ENCODE measurements around the gene SPSB1.

SPSB1 gene

DNA sequence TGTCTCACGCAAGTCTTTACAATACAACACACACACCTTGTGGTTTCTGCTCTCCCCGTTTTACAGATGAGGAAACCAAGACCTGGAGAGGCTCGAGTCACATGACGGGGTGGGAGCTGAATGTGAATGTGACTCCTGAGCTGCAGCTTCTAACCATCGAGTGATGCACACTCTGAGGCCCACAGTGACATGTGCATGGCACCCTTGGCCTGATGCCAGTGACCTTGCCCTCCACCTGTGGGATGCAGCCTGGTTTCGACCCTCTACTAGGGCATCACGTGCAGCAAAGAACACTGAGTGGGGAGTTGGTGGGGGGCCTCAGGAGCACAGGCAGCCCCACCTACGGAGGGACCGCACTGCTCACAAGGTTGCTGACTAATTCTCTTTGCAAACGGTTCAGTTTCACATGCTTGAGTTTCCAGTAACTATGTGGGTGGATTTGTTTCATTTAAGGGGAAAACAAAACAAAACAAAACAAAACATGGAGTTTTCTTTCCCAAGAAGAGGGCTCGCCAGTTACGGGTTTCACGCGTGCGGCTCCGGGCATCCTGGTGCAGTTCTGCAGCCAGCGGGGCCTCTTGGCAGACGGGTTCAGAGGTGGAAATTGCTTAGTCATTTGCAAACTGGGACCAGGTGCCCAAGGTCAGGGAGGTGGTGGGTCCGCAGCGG lies 22.9 kb downstream of the SPSB1 start:
- peak overlapping the region; percentile 95 for H3K27ac Mint-ChIP-seq
- H3K4me1 Mint-ChIP-seq, result peaks cover 29% of the 10 kb centered on the region
- no peaks in the 10 kb centered on the region for H3K9me3 Mint-ChIP-seq
- no peaks in the 10 kb centered on the region for H3K36me3 Mint-ChIP-seq
- H3K27me3 Mint-ChIP-seq, result no peaks in the 10 kb centered on the region
- peak overlapping the region; percentile 6 for H3K4me3 Mint-ChIP-seq

DNA sequence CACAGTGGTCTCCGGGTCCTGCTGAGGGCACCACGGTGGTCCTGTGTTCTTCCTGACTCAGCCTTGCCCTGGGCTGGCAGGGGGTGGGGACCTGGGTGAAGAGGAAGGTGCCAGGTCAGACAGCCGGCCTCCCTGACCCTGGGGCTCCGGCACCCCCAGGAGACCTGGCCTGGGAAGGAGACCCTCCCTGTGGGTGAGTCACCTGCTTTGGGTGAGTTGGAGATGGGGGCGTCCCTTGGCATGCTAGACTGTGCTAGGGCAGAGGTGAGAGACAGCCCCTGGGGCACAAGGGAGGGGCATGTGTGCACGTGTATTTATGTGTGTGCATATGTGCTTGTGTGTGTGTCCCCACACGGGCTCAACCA lies 23.4 kb downstream of the SPSB1 start:
- Mint-ChIP-seq H3K27ac (peak overlapping the region; percentile 95), H3K4me3 (no peak overlapping the region), H3K9me3 (no peaks in the 10 kb centered on the region), H3K27me3 (no peaks in the 10 kb centered on the region), H3K36me3 (no peaks in the 10 kb centered on the region), H3K4me1 (peaks cover 29% of the 10 kb centered on the region)

DNA sequence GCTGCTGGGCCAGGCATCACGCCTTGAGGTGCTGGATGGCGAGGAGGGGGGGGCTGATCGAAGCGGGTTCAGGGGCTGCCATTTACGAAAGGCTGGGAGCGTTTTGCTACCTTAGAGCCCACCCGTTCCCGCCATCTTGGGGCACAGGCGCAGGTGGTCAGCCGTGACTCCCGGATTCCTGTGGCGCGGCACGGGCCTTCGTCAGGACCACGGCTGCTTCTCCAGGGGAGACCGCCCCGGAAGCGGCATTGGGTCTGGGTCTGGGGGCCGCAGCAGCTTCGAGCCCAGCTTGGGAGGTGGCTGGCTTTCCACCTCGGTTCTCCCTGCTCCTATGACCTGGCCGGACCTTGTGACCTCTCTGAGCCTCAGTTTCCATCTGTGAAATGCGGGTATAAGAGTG lies 23.8 kb downstream of the SPSB1 start:
- no peaks in the 10 kb centered on the region for H3K9me3 Mint-ChIP-seq
- peak overlapping the region; percentile 55 for H3K27ac Mint-ChIP-seq
- no peaks in the 10 kb centered on the region for H3K36me3 Mint-ChIP-seq
- H3K27me3 Mint-ChIP-seq, result no peaks in the 10 kb centered on the region
- peaks cover 29% of the 10 kb centered on the region for H3K4me1 Mint-ChIP-seq
- H3K4me3 Mint-ChIP-seq, result no peak overlapping the region

DNA sequence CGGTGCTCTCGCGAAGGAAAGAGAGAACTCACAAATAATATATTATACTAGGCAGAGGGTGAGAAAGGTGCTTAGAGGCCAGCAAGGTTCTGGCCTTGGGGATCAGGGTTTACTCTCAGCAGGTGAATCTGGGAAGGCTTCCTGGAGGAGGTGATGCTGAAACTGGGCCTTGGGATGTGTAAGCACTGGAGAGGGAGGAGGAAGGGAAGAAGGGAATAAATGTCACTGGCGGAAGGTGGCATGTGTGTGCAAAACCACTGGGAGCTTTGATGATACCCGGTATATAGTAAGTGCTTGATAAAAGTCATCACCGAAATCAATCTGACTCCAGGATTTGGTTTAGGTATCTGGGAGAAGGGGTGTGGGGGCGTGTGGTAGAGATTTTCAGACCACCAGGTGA lies 24.4 kb downstream of the SPSB1 start:
- Mint-ChIP-seq H3K27me3 (no peaks in the 10 kb centered on the region), H3K36me3 (no peaks in the 10 kb centered on the region), H3K4me3 (no peak overlapping the region), H3K9me3 (no peaks in the 10 kb centered on the region), H3K4me1 (peaks cover 29% of the 10 kb centered on the region), H3K27ac (no peak overlapping the region)

DNA sequence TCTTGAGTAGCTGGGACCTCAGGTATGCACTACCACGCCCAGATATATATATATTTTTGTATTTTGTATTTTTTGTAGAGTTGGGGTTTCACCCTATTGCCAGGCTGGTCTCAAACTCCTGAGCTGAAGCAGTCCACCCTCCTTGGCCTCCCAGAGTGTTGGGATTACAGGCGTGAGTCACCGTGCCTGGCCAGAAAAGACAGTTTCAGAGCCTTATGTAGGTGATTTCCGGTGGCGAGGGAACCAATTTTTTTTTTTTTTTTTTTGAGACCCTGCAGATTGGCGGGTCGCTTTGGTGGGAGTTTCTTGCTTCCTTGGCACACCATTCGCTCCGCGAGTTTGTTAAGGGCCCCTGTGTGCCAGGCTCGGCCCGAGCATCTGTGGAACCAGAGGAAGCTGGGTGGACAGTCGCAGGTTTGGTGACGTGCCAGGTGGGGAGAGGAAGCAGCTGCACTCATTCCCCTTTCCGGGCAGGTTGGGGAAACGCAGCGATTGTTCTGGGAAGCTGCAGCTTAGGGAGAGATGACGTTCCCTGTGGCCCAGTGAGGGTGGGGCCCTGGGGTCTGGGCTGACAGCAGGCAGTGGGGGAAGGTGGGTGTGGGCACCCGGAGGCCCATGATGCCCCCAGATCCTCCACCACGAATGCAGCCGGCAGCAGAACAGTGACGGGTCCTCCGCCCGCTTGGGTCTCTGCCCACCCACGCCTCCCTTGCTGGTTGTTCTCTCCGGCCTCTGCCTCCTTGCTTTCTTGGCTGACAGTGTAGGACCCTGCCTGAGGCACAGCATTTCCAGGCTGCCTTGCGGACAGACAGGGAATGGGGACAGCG lies 25.1 kb downstream of the SPSB1 start:
- H3K9me3 Mint-ChIP-seq, result no peaks in the 10 kb centered on the region
- H3K4me1 Mint-ChIP-seq, result peaks cover 29% of the 10 kb centered on the region
- no peak overlapping the region for H3K27ac Mint-ChIP-seq
- no peak overlapping the region for H3K4me3 Mint-ChIP-seq
- no peaks in the 10 kb centered on the region for H3K27me3 Mint-ChIP-seq
- no peaks in the 10 kb centered on the region for H3K36me3 Mint-ChIP-seq

DNA sequence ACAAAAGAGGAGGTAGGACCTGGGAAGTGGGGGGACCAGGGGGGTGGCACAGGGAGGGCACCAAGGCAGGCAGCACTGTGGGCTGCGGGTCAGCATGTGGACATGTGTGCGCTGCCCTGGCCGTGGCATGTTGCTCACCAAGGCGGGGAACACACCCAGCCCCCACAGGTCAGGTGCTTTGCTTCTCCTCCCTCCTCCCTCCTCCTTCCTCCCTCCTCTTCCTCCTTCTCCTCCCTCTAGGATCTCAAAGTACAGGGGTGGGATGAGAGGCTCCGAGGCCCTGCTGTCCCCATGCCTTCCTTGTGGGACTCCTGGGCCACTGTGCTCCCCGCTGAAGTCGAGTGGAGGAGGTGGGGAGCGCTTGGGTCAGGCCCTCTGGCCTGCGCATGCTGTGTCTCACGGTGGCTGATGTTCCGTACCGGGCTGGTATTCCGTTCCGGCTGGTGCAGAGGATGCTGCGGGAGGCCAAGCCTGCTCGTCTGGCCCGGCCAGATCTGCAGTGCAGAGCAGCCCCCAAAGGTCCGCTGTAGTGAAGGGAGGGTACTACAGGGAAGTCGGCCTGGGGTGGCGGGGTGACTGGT lies 26.6 kb downstream of the SPSB1 start:
- Mint-ChIP-seq H3K36me3 (no peaks in the 10 kb centered on the region), H3K9me3 (no peaks in the 10 kb centered on the region), H3K4me1 (peaks cover 27% of the 10 kb centered on the region), H3K27ac (no peak overlapping the region), H3K4me3 (no peak overlapping the region), H3K27me3 (no peaks in the 10 kb centered on the region)

DNA sequence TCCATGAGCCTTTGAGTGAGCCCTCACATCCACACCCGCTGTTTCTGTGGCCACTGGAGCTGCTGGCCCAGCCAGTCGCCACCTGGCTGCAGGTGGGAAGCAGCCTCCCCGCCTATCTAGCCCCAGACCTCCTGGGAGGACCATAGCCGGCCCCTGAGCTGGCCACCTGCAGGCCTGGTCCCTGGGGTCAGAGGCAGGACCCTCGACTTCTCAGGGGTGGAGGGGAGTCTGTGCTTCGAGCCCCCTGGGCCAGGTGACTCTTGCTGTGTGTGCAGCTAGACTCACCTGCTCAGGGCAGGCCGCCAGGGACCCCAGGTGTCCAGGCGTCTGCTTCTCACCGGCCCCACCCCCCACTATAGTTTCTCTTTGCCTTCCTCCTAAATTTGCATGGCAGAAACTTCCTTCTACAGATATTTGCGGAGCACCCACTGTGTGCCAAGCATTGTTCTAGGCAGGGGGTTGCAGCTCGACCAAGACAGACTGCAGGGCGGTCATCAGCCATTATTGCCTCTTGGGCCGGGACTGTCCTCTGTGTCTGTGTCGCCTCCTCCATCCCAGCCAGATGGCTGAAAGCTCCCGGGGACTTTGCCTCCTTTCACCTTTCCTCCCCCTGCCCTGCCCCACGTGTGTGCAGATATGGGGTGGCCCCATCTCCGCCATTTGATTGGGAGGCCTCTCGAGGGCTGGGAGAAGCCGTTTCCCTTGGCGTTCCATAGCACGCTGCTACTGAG lies 27.3 kb downstream of the SPSB1 start:
- Mint-ChIP-seq H3K36me3 (no peaks in the 10 kb centered on the region), H3K4me1 (peaks cover 20% of the 10 kb centered on the region), H3K27ac (no peak overlapping the region), H3K9me3 (no peaks in the 10 kb centered on the region), H3K27me3 (no peaks in the 10 kb centered on the region), H3K4me3 (no peak overlapping the region)

DNA sequence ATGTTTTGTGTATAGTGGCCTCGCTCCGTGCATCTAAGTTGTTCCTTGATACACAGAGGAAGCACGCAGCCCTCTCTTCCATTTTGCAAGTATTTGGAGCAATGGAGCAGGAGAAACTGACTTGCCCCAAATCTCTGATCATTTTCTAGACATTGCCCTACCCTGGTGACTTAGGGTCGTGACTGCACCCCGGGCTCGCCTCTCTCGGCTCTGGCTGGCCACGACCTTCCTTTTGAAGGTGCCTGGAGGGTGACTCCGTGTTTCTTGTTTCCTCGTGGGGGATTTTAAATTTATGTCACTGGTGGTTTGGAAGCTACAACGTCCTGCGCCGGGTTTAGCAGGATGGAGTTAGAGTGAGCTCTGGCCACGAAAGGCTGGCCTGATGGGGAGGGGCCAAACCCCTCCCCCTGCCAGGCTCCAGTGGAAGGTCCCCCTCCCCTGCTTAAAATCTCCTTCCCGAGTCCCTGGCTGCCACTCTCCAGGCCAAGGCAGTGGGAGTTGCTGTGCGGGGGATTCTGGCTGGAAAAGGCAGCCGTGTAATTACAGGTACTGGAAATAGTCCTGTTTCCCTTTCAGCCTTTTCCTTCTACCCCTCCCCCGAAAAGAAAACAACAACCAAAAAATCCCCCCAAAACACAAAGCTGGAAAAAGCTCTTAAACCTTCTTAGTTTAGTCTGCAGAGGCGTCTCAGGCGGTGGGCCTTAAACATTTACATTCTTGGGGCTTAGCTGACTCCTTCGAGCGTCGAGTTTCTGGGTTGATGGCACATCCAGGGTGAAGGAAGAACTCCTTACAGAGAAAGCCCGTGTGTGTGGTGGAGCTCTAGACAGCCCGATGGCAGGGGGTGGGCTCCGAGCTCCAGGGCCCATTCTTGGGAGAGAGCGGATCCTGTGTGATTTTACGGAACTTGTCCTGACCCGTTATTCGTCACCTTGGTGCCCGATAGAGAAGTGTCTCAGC lies 28.1 kb downstream of the SPSB1 start:
- H3K27me3 Mint-ChIP-seq, result no peaks in the 10 kb centered on the region
- H3K9me3 Mint-ChIP-seq, result no peaks in the 10 kb centered on the region
- H3K27ac Mint-ChIP-seq, result no peak overlapping the region
- peaks cover 12% of the 10 kb centered on the region for H3K4me1 Mint-ChIP-seq
- no peak overlapping the region for H3K4me3 Mint-ChIP-seq
- no peaks in the 10 kb centered on the region for H3K36me3 Mint-ChIP-seq

DNA sequence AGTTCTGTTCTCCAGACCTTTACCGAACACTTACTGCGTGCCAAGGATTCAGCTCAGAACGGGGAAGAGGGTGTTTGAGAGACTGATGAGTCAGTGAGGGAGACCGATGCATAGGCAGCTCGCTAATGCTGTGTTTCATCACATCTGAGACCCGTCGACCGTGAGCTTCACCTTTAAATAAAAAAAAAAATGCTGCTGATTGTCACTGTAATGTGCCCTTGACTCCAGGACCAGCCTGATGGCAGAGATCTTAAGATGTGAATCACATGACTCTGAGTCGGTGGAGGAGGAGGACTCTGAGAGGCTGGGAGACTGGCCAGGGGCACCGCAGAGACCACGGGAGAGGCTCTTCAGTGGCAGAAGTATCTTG lies 28.8 kb downstream of the SPSB1 start:
- Mint-ChIP-seq H3K36me3 (no peaks in the 10 kb centered on the region), H3K4me1 (peaks cover 6% of the 10 kb centered on the region), H3K9me3 (no peaks in the 10 kb centered on the region), H3K27me3 (no peaks in the 10 kb centered on the region), H3K4me3 (no peak overlapping the region), H3K27ac (no peak overlapping the region)

DNA sequence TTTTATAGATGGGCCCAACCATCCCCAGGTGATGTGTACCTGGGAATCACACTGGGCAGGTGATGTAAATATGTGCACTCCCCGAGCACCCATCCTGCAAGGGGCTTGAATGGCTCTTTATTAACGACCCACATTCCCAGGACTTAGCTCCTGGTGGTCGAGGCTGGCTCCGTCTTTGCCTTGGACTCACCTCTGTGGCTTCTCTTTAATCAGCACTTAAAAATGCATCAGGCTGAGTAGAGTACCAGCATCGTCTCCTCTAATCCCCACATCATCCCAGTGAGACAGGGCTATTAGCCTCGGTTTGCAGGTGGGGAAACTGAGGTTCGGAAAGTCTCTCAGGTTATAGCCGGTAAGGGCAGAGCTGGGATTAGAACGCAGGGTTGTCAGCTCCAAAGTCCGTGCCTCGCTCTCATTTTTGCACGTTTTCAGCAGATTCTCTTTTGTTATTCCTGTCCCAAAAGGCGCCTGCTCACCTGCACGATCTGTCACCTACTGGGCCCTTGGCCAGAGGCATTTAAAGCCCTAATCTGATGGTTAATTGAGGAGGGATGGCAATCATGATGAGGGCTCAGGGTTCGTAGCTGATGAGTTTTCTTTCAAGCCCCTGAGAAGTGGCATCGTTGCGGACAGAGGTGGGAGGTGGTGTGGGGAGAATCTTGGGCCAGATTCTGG lies 29.4 kb downstream of the SPSB1 start:
- Mint-ChIP-seq H3K27ac (no peak overlapping the region), H3K9me3 (no peaks in the 10 kb centered on the region), H3K36me3 (no peaks in the 10 kb centered on the region), H3K27me3 (no peaks in the 10 kb centered on the region), H3K4me1 (peaks cover 3% of the 10 kb centered on the region), H3K4me3 (no peak overlapping the region)

DNA sequence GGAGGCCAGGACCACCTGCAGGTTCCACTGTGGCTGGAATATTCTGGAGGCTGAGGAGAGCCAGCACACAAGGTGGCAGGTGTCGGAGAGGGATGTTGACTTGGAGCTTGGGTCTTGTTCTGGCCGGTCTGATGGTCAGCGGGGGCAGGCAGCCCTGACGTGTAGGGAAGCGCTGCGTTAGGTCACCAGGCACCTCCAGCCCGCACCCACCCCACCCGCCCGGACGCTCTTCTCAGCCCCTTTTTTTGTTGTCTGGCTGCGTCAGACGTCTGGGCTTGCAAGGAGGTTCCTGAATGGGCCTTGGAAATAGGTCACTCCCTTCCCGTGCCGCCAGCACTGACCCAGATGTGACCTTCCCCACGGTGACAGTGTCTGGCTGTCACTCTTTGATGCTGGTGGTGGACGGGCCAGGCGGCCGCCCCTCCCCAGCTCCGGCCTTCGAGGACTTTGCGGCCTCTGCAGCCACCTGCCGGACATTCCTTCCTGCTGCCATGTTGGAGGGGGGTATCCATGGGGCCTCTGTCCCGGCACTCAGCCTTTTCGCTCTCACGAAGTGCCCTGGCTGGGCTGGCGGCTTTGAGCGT lies 30.1 kb downstream of the SPSB1 start:
- Mint-ChIP-seq H3K36me3 (no peaks in the 10 kb centered on the region), H3K4me3 (no peak overlapping the region)

DNA sequence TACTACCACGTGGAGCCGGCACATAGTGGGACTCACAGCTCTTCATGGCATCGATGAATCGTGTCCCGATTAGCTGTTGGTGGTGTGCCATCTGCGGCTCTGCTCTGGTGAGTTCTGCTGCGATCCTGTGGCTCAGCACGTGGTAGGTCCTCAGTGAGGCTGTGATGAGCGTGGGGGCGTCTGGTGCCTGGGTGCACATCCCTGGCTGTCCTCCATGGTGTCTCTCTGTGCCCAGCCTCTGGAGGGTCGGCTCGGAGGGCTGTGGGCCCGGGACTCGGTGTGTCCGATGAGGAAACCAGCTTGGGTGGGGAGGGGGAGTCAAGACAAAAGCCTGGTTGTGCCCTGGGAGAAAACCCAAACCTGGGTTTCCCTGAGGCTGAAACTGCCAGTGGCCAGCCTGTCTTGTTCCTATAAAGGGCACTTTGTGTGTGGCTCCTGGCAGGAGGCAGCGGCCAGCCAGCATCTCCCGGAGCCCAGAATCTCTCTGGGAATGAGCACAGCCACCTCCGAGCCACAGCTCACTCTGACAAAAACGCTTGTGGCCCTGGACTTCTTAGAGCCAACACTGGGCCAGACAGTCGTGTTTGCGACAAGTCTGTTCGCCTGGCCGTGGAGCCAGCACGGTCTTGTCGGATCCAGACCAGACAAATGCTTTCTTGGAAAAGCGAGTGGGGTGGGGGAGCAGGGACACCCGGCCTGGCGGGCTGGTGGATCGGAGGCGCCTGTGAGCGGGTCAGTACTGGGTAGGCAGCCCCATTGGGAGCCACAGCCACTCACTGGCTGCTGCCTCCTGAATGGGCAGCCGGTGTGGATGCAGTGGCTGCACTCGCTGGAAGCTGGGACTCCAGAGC lies 31.8 kb downstream of the SPSB1 start:
- Mint-ChIP-seq H3K27me3 (no peaks in the 10 kb centered on the region), H3K27ac (no peak overlapping the region), H3K36me3 (no peaks in the 10 kb centered on the region), H3K4me3 (no peak overlapping the region), H3K9me3 (no peaks in the 10 kb centered on the region), H3K4me1 (no peaks in the 10 kb centered on the region)

More for the DNA sequence above, 30.1 kb downstream of the SPSB1 start:
- H3K4me1 Mint-ChIP-seq, result no peaks in the 10 kb centered on the region
- H3K27ac Mint-ChIP-seq, result no peak overlapping the region
- H3K9me3 Mint-ChIP-seq, result no peaks in the 10 kb centered on the region
- H3K27me3 Mint-ChIP-seq, result no peaks in the 10 kb centered on the region

DNA sequence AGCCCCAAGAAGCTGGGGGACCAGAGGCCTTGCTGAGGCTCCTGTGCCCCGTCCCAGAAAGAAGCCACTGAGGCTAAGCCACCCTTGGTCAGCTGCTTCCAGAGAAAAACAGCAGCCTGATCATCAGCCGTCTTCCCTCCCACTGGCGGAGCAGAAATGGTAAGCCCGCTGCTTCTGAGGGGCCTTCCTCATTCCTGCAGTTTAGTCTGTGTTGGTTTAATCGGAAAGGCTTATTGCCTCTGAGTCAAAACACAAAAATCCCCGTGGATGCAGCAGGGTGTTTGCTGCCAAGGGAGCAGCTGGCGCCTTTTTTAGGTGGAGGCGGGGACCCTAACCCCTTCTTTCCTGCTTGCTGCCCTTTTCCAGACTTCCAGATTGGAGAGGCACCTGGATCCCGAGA lies 33.9 kb downstream of the SPSB1 start:
- Mint-ChIP-seq H3K36me3 (no peaks in the 10 kb centered on the region), H3K27ac (no peak overlapping the region)

More for the DNA sequence above, 33.9 kb downstream of the SPSB1 start:
- H3K4me3 Mint-ChIP-seq, result no peak overlapping the region
- no peaks in the 10 kb centered on the region for H3K4me1 Mint-ChIP-seq
- H3K9me3 Mint-ChIP-seq, result no peaks in the 10 kb centered on the region
- H3K27me3 Mint-ChIP-seq, result no peaks in the 10 kb centered on the region
